Smooth muscle cell (in vitro differentiated cells): Measurements from ENCODE around the gene GSX1. TPM values are rescaled to one million over a fixed set of nuclear protein-coding genes. Genes with fewer than 3 reads are reported as not detected.

Experiments used
- DNase-seq: peaks from one replicate; lab custom pipeline; 2025; ENCODE audit not compliant: unreplicated experiment; lab: John Stamatoyannopoulos, UW
- H2AFZ ChIP-seq: fragments of 200-600 bp; sonication (generic); 2 replicates; pipeline ENCODE4 v1.6.0; 2016; ENCODE audit warnings: antibody characterized with exemption, low read depth, mild to moderate bottlenecking
- H3F3A ChIP-seq: fragments of 200-600 bp; sonication (generic); 2 replicates; pipeline ENCODE4 v1.6.0; 2017; ENCODE audit warnings: antibody characterized with exemption, low read depth
- H3K27ac ChIP-seq: fragments of 200-600 bp; sonication (generic); 2 replicates; pipeline ENCODE4 v1.5.1; 2016; ENCODE audit warnings: low read depth, mild to moderate bottlenecking
- H3K27me3 ChIP-seq: fragments of 200-600 bp; sonication (generic); 2 replicates; pipeline ENCODE4 v1.6.1; 2016; ENCODE audit warnings: low read depth, mild to moderate bottlenecking
- H3K36me3 ChIP-seq: fragments of 200-600 bp; sonication (generic); 2 replicates; pipeline ENCODE4 v1.5.1; 2016; ENCODE audit warnings: low read depth
- H3K4me1 ChIP-seq: fragments of 200-600 bp; sonication (generic); 2 replicates; pipeline ENCODE4 v1.5.1; 2016; ENCODE audit warnings: low read depth
- H3K4me2 ChIP-seq: fragments of 200-600 bp; sonication (generic); 2 replicates; pipeline ENCODE4 v1.6.0; 2016; ENCODE audit warnings: mild to moderate bottlenecking
- H3K4me3 ChIP-seq: fragments of 200-600 bp; sonication (generic); 2 replicates; pipeline ENCODE4 v1.5.1; 2016; ENCODE audit warnings: mild to moderate bottlenecking
- H3K79me2 ChIP-seq: fragments of 200-600 bp; sonication (generic); 2 replicates; pipeline ENCODE4 v1.6.0; 2016; ENCODE audit warnings: low read depth, mild to moderate bottlenecking
- H3K9ac ChIP-seq: fragments of 200-600 bp; sonication (generic); 2 replicates; pipeline ENCODE4 v1.6.0; 2016; ENCODE audit warnings: low read depth
- H3K9me3 ChIP-seq: fragments of 200-600 bp; sonication (generic); replicated peaks from 2 replicates; pipeline ENCODE4 v1.5.1; 2016; ENCODE audit warnings: low read depth
- H4K20me1 ChIP-seq: fragments of 200-600 bp; sonication (generic); 2 replicates; pipeline ENCODE4 v1.6.0; 2016; ENCODE audit warnings: low read depth
- CTCF ChIP-seq: fragments of 200-600 bp; sonication (generic); IDR thresholded peaks from 2 replicates; pipeline ENCODE4 v1.5.1; 2017; ENCODE audit warnings: borderline replicate concordance, mild to moderate bottlenecking, antibody characterized with exemption; ENCODE audit not compliant: insufficient read depth, poor library complexity, severe bottlenecking
- WGBS: methylation state at CpG from one replicate; pipeline ENCODE4 v1.1.7; 2016; ENCODE audit warnings: low lambda C conversion rate; 5-methylcytosine and 5-hydroxymethylcytosine counted together
- polyA plus RNA-seq: library from polyadenylated mRNA; unstranded; fragments of >200 nt; fragmentation: Nextera tagmentation; extraction: Ambion mirVana; gene quantifications from 2 replicates; pipeline ENCODE4 v1.2.1, GENCODE V29; 2016
- total RNA-seq: library from RNA; depleted of rRNA; stranded (reverse); fragments of >200 nt; gene quantifications from 2 replicates; pipeline ENCODE4 v1.2.3, GENCODE V29; 2014

GSX1 gene
- total and polyA plus RNA-seq, 2 experiments from 2014 or later = not detected

- peaks cover 91% of the 10 kb centered on the region for H3K27me3 ChIP-seq
Observed at GRCh38 chr13:27826379-27827353, 34.4 kb downstream of the GSX1 start.

GRCh38 chr13:27827646-27828045 is 35.4 kb downstream of the GSX1 start:
- no peak for TF ChIP-seq CTCF
- Histone ChIP-seq H3K27ac (no peak overlapping the region), H3K9me3 (no peaks in the 10 kb centered on the region), H3K27me3 (peaks cover 91% of the 10 kb centered on the region), H3K9ac (no peak overlapping the region), H3K4me3 (no peak overlapping the region), H3K4me2 (no peak overlapping the region), H2AFZ (no peak overlapping the region), H3F3A (no peaks in the 10 kb centered on the region), H3K36me3 (no peaks in the 10 kb centered on the region), H3K4me1 (no peaks in the 10 kb centered on the region), H4K20me1 (no peaks in the 10 kb centered on the region), H3K79me2 (no peaks in the 10 kb centered on the region)
- no peak for DNase-seq
- WGBS = 81% methylated on average over 4 of the region's 4 CpGs

More at GRCh38 chr13:27826379-27827353, 34.4 kb downstream of the GSX1 start:
- no peaks in the 10 kb centered on the region for H4K20me1 ChIP-seq
- H3K4me2 ChIP-seq = peak overlapping the region; percentile 85
- H3K4me3 ChIP-seq = peak overlapping the region; percentile 44
- no peaks in the 10 kb centered on the region for H3F3A ChIP-seq
- peaks cover 8% of the 10 kb centered on the region for H3K4me1 ChIP-seq
- no peaks in the 10 kb centered on the region for H3K79me2 ChIP-seq
- no peak overlapping the region for H3K9ac ChIP-seq
- no peak overlapping the region for H3K27ac ChIP-seq
- 14% methylated on average over 30 of the region's 30 CpGs for WGBS
- DNase-seq = peak; percentile 66
- no peaks in the 10 kb centered on the region for H3K36me3 ChIP-seq
- H3K9me3 ChIP-seq = no peaks in the 10 kb centered on the region
- peak; percentile 93 for TF ChIP-seq CTCF
- no peak overlapping the region for H2AFZ ChIP-seq

- H3K79me2 ChIP-seq = no peaks in the 10 kb centered on the region
- TF ChIP-seq CTCF = peak; percentile 96
- H3K4me1 ChIP-seq = no peaks in the 10 kb centered on the region
- H3K27ac ChIP-seq = no peak overlapping the region
- no peaks in the 10 kb centered on the region for H3F3A ChIP-seq
- H4K20me1 ChIP-seq = no peaks in the 10 kb centered on the region
- H3K9me3 ChIP-seq = no peaks in the 10 kb centered on the region
- DNase-seq = no peak
- H2AFZ ChIP-seq = no peak overlapping the region
- no peak overlapping the region for H3K9ac ChIP-seq
- peaks cover 90% of the 10 kb centered on the region for H3K27me3 ChIP-seq
- H3K36me3 ChIP-seq = no peaks in the 10 kb centered on the region
- H3K4me2 ChIP-seq = peak overlapping the region; percentile 60
- WGBS = 7% methylated on average over 24 of the region's 25 CpGs
- H3K4me3 ChIP-seq = no peak overlapping the region
Observed at GRCh38 chr13:27830010-27830409, 37.7 kb downstream of the GSX1 start.

GRCh38 chr13:27833206-27833605 is 40.9 kb downstream of the GSX1 start:
- H3K36me3 ChIP-seq = no peaks in the 10 kb centered on the region
- 88% methylated on average over 7 of the region's 7 CpGs for WGBS
- no peak overlapping the region for H3K27ac ChIP-seq

More at GRCh38 chr13:27833206-27833605, 40.9 kb downstream of the GSX1 start:
- no peaks in the 10 kb centered on the region for H3K79me2 ChIP-seq
- DNase-seq = no peak
- no peak overlapping the region for H3K9ac ChIP-seq
- H3K4me2 ChIP-seq = no peak overlapping the region
- no peaks in the 10 kb centered on the region for H3K4me1 ChIP-seq
- H3K9me3 ChIP-seq = no peaks in the 10 kb centered on the region
- H3F3A ChIP-seq = no peaks in the 10 kb centered on the region
- H3K27me3 ChIP-seq = peaks cover 94% of the 10 kb centered on the region
- no peak overlapping the region for H3K4me3 ChIP-seq
- no peaks in the 10 kb centered on the region for H4K20me1 ChIP-seq
- no peak for TF ChIP-seq CTCF
- H2AFZ ChIP-seq = no peak overlapping the region
